Keratinocyte (primary cell): ENCODE measurements around the gene TMOD3.

Experiments used
- EZH2 ChIP-seq: IDR thresholded peaks from one replicate; pipeline ENCODE4 v1.6.1; 2012; ENCODE audit warnings: inconsistent platforms, mild to moderate bottlenecking, low read length, moderate library complexity
- TF ChIP-seq, protein P1 (sequence below), 3 experiments: IDR thresholded peaks in 1 of 3; conservative IDR thresholded peaks in 1 of 3; optimal IDR thresholded peaks in 1 of 3; 2 replicates in 2 of 3; 3 replicates in 1 of 3; pipeline versions ENCODE3 to v1.5.1; 2011; ENCODE audit warnings: low read length in 3 of 3, mild to moderate bottlenecking in 3 of 3, moderate library complexity in 2 of 3, control low read depth in 1 of 3, inconsistent platforms in 1 of 3; ENCODE audit not compliant: insufficient read depth in 2 of 3; ENCODE audit errors: extremely low read depth in 1 of 3

- TF ChIP-seq, protein P1, sequence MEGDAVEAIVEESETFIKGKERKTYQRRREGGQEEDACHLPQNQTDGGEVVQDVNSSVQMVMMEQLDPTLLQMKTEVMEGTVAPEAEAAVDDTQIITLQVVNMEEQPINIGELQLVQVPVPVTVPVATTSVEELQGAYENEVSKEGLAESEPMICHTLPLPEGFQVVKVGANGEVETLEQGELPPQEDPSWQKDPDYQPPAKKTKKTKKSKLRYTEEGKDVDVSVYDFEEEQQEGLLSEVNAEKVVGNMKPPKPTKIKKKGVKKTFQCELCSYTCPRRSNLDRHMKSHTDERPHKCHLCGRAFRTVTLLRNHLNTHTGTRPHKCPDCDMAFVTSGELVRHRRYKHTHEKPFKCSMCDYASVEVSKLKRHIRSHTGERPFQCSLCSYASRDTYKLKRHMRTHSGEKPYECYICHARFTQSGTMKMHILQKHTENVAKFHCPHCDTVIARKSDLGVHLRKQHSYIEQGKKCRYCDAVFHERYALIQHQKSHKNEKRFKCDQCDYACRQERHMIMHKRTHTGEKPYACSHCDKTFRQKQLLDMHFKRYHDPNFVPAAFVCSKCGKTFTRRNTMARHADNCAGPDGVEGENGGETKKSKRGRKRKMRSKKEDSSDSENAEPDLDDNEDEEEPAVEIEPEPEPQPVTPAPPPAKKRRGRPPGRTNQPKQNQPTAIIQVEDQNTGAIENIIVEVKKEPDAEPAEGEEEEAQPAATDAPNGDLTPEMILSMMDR (optimal IDR thresholded peaks at IDR 0.05 in 1 of 3, IDR thresholded peaks at IDR 0.05 in 1 of 3, conservative IDR thresholded peaks at IDR 0.05 in 1 of 3; ENCODE audit: extremely low read depth in 1 of 3, insufficient read depth in 2 of 3, low read length in 3 of 3) = no peak
- no peak for TF ChIP-seq EZH2
These were observed 31.2 kb upstream of the TMOD3 start for GRCh38 chr15:51798281-51798680.
